ENCODE measurements around the gene PCDH15. TPM values are rescaled to one million over a fixed set of nuclear protein-coding genes. Genes with fewer than 3 reads are reported as not detected.
"Not testable (repeated sequence)": the region's sequence is repeated elsewhere in the genome, so short reads cannot be mapped to it uniquely, and the experiment has no call there.

The PCDH15 gene
- total and polyA plus RNA-seq, 2 experiments from 2014 or later = 1.1 to 1.7 TPM

- Histone ChIP-seq H3K9me2 (replicated peaks; ENCODE audit: insufficient read depth) (no peaks in the 10 kb centered on the region), H3K36me3 (replicated peaks; ENCODE audit: insufficient read depth, low read depth) (no peaks in the 10 kb centered on the region), H3K4me3 (no peak overlapping the region), H3K4me1 (ENCODE audit: insufficient read depth) (no peaks in the 10 kb centered on the region), H4K20me1 (ENCODE audit: insufficient read depth, poor library complexity, severe bottlenecking) (no peaks in the 10 kb centered on the region), H3K4me2 (no peak overlapping the region), H3K27ac (no peak overlapping the region), H3K9me3 (ENCODE audit: low read depth) (no peaks in the 10 kb centered on the region), H2AFZ (no peak overlapping the region), H3K27me3 (no peaks in the 10 kb centered on the region), H3K79me2 (no peaks in the 10 kb centered on the region)
- DNase-seq (ENCODE audit: low spot score) = no peak
- TF ChIP-seq EZH2 (IDR thresholded peaks at IDR 0.05; ENCODE audit: borderline replicate concordance) = no peak
- 88% methylated on average over 4 of the region's 4 CpGs for WGBS (ENCODE audit: low lambda C conversion rate, missing lambda C conversion rate)
Measured at GRCh38 chr10:53952698-53953630, 848.1 kb downstream of the PCDH15 start.

- no peaks in the 10 kb centered on the region for H4K20me1 ChIP-seq (ENCODE audit: insufficient read depth, poor library complexity, severe bottlenecking)
- H3K27me3 ChIP-seq = no peaks in the 10 kb centered on the region
- H3K79me2 ChIP-seq = no peaks in the 10 kb centered on the region
- no peaks in the 10 kb centered on the region for H3K9me3 ChIP-seq (ENCODE audit: low read depth)
- no peaks in the 10 kb centered on the region for H3K36me3 ChIP-seq (replicated peaks; ENCODE audit: insufficient read depth, low read depth)
- H3K4me3 ChIP-seq = no peak overlapping the region
- no peak for DNase-seq (ENCODE audit: low spot score)
- no peak overlapping the region for H3K4me2 ChIP-seq
- no peak overlapping the region for H3K27ac ChIP-seq
- no peak for TF ChIP-seq EZH2phosphoT487 (IDR thresholded peaks at IDR 0.05; ENCODE audit: low read depth, severe bottlenecking, unreplicated experiment)
- no peak for TF ChIP-seq EZH2 (IDR thresholded peaks at IDR 0.05; ENCODE audit: borderline replicate concordance)
- no peak for TF ChIP-seq CTCF (IDR thresholded peaks at IDR 0.05; ENCODE audit: poor library complexity)
- no peak overlapping the region for H2AFZ ChIP-seq
- H3K9me2 ChIP-seq (replicated peaks; ENCODE audit: insufficient read depth) = no peaks in the 10 kb centered on the region
- no peaks in the 10 kb centered on the region for H3K4me1 ChIP-seq (ENCODE audit: insufficient read depth)
- 80% methylated on average over 5 of the region's 5 CpGs for WGBS (ENCODE audit: low lambda C conversion rate, missing lambda C conversion rate)
Measured at GRCh38 chr10:53939654-53940053, 861.4 kb downstream of the PCDH15 start.

- no peak for DNase-seq (ENCODE audit: low spot score)
- Histone ChIP-seq H2AFZ (no peak overlapping the region), H3K27me3 (no peaks in the 10 kb centered on the region), H3K36me3 (replicated peaks; ENCODE audit: insufficient read depth, low read depth) (no peaks in the 10 kb centered on the region), H3K27ac (no peak overlapping the region), H3K4me2 (no peak overlapping the region), H3K79me2 (no peaks in the 10 kb centered on the region), H3K9me2 (replicated peaks; ENCODE audit: insufficient read depth) (no peaks in the 10 kb centered on the region), H3K4me3 (no peak overlapping the region), H3K9me3 (ENCODE audit: low read depth) (no peaks in the 10 kb centered on the region), H4K20me1 (ENCODE audit: insufficient read depth, poor library complexity, severe bottlenecking) (no peaks in the 10 kb centered on the region), H3K4me1 (ENCODE audit: insufficient read depth) (no peaks in the 10 kb centered on the region)
- no peak for TF ChIP-seq CTCF (IDR thresholded peaks at IDR 0.05; ENCODE audit: poor library complexity)
- TF ChIP-seq EZH2phosphoT487 (IDR thresholded peaks at IDR 0.05; ENCODE audit: low read depth, severe bottlenecking, unreplicated experiment) = no peak
- no peak for TF ChIP-seq EZH2 (IDR thresholded peaks at IDR 0.05; ENCODE audit: borderline replicate concordance)
- 59% methylated on average over 3 of the region's 3 CpGs for WGBS (ENCODE audit: low lambda C conversion rate, missing lambda C conversion rate)
Measured at GRCh38 chr10:53930648-53931047, 870.4 kb downstream of the PCDH15 start.

GRCh38 chr10:53924051-53924700 lies 876.9 kb downstream of the PCDH15 start:
- H3K4me2 ChIP-seq; H2AFZ ChIP-seq; DNase-seq (ENCODE audit: low spot score); H4K20me1 ChIP-seq (ENCODE audit: insufficient read depth, poor library complexity, severe bottlenecking); H3K36me3 ChIP-seq (replicated peaks; ENCODE audit: insufficient read depth, low read depth); H3K27ac ChIP-seq; H3K27me3 ChIP-seq; H3K79me2 ChIP-seq; H3K4me3 ChIP-seq; H3K4me1 ChIP-seq (ENCODE audit: insufficient read depth); H3K9me3 ChIP-seq (ENCODE audit: low read depth); H3K9me2 ChIP-seq (replicated peaks; ENCODE audit: insufficient read depth): not testable (repeated sequence)
- WGBS (ENCODE audit: low lambda C conversion rate, missing lambda C conversion rate) = 95% methylated on average over 27 of the region's 34 CpGs
